ENCODE results near the gene LATS1.

Gene LATS1

GRCh38 chr6:149608381-149608982 is 109.4 kb downstream of the LATS1 start:
- no peak for DNase-seq (ENCODE audit: low spot score in 2 of 2)
- Histone ChIP-seq H3K4me3 (no peak overlapping the region), H3K36me3 (replicated peaks) (peaks cover 10% of the 10 kb centered on the region), H3K4me1 (no peaks in the 10 kb centered on the region), H3K9me3 (no peaks in the 10 kb centered on the region), H3K27me3 (ENCODE audit: low read depth) (no peaks in the 10 kb centered on the region)
- in situ Hi-C loops (cut with MboI; ENCODE audit: low sequenced_read_pairs) = no loop called here

Measured in HAP-1 (cell line).